ENCODE measurements around the gene SCYL2.

DNA sequence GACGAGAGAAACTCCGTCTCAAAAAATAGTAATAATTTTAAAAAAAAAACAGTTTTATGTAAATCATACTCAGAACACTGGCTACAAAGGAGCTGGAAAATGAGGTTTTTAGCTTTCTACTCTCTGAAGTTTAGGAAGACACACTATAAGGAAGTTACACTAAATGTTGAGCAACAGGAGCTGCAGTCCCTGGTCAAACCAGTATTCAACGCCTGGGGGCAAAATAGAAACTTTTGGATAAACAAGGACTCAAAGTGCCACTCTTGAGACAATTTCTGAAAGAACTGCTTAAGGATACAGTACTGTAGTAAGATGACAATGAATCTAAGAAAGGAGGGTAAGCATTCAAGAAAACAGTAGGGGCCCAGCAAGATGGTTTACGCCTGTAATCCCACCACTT is 37.1 kb upstream of the SCYL2 start:
- TF ChIP-seq, protein P1, sequence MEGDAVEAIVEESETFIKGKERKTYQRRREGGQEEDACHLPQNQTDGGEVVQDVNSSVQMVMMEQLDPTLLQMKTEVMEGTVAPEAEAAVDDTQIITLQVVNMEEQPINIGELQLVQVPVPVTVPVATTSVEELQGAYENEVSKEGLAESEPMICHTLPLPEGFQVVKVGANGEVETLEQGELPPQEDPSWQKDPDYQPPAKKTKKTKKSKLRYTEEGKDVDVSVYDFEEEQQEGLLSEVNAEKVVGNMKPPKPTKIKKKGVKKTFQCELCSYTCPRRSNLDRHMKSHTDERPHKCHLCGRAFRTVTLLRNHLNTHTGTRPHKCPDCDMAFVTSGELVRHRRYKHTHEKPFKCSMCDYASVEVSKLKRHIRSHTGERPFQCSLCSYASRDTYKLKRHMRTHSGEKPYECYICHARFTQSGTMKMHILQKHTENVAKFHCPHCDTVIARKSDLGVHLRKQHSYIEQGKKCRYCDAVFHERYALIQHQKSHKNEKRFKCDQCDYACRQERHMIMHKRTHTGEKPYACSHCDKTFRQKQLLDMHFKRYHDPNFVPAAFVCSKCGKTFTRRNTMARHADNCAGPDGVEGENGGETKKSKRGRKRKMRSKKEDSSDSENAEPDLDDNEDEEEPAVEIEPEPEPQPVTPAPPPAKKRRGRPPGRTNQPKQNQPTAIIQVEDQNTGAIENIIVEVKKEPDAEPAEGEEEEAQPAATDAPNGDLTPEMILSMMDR (IDR thresholded peaks at IDR 0.05) = no peak
- TF ChIP-seq POLR2A (IDR thresholded peaks at IDR 0.05) = no peak

Data from esophagus squamous epithelium (tissue), 4 donors.